ENCODE results near the gene CEP85.

Gene CEP85

DNA sequence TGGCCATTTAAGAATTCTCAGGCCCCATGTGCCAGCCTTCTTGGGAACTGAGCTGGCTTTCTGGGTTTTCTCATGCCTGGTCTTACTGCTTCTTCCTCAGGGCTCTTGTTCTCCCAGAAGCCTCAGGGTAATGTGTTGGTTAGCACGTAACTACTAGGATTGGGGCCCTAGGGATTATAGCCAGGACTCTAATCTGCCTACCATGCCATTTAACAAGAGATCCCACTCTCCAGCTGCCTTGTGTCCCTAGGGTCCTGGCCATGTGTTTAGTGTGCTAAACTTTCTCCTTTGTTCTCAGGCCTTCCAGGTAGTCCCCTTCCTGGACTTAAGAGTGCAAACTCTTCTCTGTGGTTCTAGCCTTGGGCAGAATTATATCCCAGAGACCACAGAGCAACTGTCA lies 43.7 kb downstream of the CEP85 start:
- no peak for DNase-seq (ENCODE audit: low read depth)

DNA sequence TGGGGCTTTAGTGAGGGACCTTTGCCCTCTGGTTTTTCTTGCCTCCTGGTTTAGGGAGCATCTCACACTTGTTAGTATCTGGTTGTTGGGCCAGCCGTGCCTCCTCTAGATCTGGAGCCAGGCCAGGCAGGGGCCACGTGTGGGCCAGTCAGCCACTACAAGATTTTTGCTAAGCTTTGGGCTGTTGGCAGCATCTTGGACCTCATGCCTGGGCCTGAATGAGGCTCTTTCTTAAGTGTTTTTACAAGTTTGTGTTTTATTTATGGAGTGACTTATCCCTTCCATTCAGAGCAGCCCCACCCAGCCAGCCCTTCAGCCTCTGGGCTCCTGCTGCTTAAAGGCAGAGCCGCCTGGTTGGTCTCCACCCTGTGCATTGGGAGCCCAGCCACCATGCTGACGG lies 44.3 kb downstream of the CEP85 start:
- DNase-seq (ENCODE audit: low read depth): no peak

DNA sequence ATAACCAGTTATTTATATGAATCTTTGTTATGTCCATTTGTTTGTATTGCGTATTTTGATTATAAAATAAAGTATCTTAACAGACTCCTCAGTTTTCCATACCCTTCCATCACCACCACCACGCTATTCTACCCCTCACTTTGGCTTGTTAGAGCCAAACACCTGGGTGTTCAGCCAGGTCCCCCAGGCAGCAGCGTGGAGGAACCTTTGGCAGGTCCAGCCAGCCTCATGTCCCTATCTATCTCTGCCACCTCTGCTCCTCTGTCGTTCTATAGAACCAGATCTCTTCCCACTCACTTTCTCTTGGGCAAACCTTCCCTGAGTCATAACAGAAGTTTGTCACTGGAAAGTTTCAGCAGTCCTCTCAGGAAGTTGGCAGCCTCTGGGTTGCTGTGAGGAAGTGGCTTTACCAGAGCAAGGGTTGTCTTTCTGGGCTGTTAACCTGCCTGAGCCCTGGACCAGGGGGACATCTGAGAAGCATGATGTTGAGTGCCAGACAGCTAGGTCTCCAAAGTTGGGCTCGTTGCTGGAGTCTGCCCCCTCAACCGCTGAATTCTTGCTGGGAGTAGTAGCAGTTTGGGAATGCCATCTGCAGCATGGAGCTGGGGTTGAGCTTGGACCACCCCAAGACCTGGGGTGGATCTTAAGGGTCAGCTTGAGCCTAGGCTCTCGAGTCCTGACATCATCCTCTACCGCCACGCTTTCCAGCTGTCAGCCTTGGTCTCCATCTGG lies 44.9 kb downstream of the CEP85 start:
- no peak for DNase-seq (ENCODE audit: low read depth)

- DNase-seq (ENCODE audit: low read depth): no peak
These were observed 45.7 kb downstream of the CEP85 start, which contains the start of gene SH3BGRL3 for GRCh38 chr1:26279456-26280332. SH3BGRL3 (plus strand) TSS chr1:26280086; CDS start chr1:26280156, 70 bp downstream.

DNA sequence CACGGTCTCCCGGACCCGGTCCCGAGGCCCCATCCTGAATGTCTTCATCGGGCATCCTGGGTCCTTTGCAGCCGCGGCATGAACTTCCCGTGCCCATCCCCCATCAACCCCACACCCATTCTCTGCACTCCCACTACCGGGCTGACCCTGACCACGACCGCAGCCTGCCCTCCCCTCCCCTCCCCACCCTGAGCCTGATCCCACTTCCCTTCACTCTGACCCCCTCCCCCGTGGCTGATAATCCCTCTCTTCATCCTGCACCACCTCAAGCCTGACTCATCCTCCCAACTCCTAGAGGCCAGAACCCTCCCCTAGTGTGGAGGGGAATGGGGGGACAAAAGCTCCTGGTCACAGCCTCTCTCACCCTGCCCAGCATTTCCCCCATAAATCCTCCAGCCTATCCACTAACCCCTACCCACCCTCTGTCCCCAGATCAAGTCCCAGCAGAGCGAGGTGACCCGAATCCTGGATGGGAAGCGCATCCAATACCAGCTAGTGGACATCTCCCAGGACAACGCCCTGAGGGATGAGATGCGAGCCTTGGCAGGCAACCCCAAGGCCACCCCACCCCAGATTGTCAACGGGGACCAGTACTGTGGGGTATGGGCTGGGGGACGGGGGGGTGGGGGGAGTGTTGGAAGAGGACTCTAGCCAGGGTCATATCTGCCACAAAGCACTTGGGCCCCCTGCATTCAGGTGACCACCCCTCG lies 46.5 kb downstream of the CEP85 start:
- no peak for DNase-seq (ENCODE audit: low read depth)

- DNase-seq (ENCODE audit: low read depth): no peak
These were observed 47.3 kb downstream of the CEP85 start for GRCh38 chr1:26281091-26281958.

GRCh38 chr1:26281971-26282370 lies 48.0 kb downstream of the CEP85 start:
- DNase-seq (ENCODE audit: low read depth): no peak

DNA sequence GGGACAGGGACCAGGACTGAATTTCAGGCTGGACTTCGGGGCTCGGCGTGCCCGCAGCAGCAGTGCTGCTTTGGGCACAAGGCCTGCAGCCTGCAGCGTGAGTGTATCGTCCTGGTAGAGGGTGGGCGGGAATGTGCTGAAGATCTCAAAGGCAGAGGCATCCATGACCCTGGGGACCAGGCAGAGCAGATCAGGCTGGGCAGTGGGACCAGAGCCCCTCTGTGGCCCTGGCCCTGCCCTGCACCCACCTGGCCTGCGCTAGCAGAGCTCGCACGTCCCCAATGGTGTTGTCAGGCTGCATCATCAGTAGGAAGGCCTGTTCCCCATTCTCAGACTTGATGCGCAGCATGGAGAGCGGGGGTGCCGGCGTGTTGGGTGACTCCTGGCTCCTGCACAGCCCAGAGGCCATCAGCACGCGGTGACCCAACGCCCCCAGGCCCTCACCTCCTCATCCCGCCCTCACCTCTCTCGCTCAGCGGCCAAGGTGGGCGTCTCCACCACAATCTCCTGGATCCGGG lies 48.5 kb downstream of the CEP85 start:
- DNase-seq (ENCODE audit: low read depth): no peak

- DNase-seq (ENCODE audit: low read depth): no peak
These were observed 49.4 kb downstream of the CEP85 start for GRCh38 chr1:26283279-26283853.

DNA sequence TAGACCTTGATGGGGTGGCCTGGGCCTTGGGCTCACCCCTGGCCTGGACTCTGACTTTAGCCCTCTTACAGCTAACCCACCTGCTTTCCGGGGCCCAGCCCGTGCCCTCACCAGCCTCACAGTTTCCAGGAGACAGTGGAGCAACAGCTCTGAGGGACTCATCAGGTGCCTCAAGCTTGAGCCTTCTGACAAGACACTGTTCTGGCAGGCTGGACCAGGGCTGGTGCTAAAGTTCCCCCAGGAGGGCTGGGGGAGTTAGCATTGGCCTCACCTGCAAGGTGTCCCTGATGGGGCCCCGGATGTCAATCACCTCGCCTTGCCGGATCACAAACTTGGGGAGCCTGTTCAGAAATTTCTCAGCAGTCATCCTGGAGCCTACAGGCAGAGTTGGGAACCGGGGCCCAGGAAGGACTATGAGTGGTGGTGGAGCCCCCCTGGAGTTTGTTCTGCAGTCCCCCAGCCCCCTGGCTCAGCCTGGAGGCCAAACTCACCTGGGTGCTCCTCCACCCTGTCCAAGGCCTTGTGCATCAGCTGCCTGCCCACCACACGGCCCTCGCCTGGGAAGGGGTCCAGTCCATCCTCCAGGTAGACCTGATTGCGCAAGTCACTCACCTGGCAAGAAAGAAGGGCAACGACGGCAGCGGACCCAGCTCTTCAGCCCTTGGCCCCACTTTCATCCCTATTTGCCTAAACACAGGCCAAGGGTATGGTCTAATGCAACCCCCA lies 50.0 kb downstream of the CEP85 start:
- DNase-seq (ENCODE audit: low read depth): no peak

DNA sequence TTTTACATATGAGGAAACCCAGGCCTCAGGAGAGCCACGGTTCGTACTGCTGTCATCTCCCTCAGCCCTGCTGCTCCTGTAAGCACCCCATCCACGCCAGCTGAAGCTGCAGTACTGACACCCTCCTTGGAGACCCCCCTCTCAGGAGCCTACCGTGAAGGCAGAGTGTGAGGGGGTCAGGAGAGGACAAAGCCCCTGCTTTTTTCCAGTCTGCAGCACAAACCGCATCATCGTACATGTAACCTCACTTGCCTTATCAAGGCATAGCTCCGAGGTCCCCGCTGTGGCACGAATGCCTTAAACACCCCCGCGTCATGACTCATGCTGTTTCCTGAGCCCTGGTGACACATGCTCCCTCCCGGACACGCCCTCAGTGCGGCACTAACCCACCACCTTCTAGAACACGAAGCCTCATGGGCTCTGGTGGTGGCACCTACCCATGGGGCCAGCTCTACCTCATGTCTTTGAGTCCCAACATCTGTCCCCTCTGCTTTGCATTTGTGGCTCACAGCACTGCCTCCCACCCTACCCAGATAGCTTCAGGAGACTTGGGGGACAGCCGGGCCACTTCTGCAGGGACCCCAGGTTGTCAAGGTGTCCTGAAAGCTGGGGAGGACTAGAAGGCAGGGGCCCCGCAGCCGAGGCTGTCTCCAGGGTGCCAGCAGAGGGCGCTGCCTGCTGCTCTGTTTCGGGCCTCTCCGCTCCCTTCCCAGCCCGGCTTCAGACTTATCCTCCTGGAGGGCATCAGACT lies 50.8 kb downstream of the CEP85 start:
- DNase-seq (ENCODE audit: low read depth): peak; percentile 89

DNA sequence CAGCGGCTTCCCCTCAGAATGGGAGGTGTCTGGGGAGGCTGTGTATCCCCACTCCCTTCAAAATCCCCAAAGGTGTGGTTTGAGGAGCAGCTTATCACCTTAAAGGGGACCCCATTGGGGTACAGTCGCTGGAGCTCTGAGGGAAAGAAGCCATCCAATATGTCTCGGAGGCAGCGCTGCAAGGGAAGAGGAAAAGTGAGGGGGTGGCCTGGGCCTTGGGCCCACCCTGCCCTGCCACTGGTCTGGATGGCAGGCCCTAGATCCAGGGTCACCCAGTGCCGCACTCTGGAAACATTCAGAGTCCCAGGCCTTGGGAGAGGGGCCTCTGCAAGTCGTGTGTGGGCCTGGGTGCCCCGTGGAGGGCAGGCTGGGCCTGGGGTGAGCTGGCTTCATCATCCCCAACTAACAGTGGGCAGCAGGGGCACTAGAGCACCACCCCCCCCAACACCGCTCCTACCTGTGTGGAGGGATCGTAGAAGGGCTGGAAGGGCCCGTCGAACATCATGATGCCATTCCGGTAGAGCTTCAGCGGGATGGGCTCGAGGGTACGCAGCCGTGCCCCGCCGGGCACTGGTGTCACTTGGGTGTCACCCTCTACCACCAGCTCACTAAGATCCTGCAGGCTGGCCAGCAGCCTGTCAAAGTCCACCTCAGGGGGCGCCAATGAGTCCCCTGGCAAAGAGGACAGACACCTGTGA lies 51.5 kb downstream of the CEP85 start:
- DNase-seq (ENCODE audit: low read depth): no peak

- no peak for DNase-seq (ENCODE audit: low read depth)
These were observed 52.0 kb downstream of the CEP85 start for GRCh38 chr1:26286064-26286416.

DNA sequence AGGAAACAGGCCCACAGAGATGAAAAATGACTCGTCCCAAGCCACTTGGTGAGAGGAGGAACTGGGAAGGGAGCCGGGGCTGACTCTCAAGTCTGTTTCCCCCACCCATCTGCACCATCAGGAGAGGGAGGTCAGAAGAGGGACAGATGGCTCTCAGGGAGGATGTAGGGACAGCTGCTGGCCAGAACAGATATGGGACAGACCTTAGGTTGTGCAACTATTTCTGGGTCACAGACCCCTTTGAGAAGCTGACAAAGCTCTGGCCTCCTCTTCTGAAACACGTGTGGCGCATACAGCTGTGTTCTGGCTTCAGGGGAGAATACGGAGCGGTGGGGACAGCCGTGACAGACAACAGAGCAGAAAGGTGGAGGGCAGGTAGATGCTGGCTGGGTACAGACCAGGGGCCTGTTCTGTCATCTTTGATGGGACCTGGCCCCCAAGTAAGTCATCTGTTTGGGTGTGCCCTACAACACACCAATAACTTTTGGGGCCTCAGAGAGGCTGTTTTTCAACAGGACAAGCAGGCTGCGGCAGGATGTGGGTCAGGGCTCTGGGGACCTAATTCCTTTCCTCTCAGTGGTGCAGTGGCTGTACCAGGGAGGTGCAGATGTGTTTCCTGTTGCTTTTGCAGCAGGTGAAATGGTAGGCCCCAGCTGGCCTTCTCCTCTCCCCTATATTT lies 53.2 kb downstream of the CEP85 start:
- DNase-seq (ENCODE audit: low read depth): no peak

- no peak for DNase-seq (ENCODE audit: low read depth)
These were observed 53.8 kb downstream of the CEP85 start for GRCh38 chr1:26287811-26288210.

DNA sequence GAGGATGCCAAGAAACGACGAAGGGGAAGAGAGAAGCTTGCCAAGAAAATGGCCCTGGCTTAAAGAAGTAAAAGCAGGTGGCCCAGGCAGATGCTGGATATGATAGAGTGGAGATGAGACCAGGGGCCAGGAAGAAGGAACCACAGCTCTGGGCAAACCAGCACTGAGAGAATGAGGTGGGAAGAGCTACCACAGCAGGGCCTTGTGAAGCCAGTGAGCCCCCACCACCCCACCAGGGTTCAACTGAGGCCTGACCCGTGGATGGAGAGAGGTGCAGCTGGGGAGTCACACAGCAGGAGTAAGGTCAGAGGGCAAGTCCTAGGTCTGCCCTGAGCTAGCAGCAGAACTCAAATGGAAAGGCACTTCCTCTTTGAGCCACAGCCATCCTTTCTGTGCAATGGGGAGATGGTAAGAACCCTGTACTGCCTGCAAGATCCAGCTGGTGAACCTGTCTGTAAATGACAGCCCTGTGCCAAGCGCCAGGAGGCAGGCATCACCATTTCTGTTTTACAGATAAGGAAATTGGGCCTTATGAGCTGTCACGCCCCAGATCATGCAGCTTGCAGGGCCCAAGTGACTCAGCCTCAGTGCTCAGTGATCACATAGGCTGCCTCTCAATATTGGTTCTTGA lies 54.4 kb downstream of the CEP85 start:
- DNase-seq (ENCODE audit: low read depth): no peak

DNA sequence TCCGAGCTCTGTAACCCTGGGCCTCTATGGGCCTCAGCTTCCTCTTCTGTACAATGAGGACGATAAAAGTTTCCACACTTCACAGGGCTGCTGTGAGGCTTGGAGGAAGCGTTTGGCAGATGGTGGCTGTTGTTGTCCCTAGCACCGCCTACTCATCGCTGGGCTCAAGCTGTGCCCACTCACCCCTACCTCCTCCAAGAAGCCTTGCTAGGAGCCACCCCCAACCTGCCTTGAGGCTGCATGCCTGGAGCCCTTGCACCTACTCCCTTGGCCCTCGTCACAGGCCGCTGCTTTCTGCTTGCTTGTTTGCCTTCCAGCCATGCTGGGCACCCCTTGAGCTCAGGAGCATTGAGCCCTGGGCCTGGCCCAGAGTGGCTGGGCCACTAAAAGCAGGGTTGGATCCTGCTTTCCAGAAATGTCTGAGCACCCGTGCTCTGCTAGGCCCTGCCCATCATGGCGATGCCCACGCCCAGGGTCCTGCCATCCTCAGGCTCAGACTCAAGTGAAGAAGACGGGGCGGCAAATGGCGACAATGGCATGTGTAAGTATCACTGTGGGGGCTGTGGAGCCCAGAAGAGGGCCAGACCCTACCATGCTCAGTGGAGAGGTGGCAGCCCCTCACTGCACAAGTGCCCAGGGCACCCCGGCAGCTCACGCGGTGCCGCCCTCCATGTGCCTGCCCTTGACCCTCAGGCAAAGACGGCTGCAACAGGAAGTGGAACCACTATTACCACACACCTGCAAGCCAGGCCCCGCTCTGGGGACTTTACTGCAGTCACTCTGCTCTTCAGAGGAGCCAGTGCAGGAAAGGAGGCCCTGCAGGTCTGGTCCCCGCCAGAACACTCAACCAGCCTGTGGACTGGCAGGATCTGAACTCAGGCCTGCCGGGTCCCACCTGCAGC lies 55.4 kb downstream of the CEP85 start:
- no peak for DNase-seq (ENCODE audit: low read depth)

Measured in HS-5 (cell line).